Activated effector memory CD4-positive, alpha-beta T cell treated with anti-CD3 and anti-CD28 coated beads, Interleukin-2, amount 50 U/mL, for 16 hours (primary cell): ENCODE data around the gene RAX.
A peak's percentile ranks its signal among the peaks of the same experiment; 100 is the strongest.

Experiments
- DNase-seq: peaks from one replicate; pipeline ENCODE4 v3.0.0-alpha.2; 2020

The RAX gene

GRCh38 chr18:59272891-59273758 lies at the start of gene RAX:
TSS of gene RAX (minus strand) at chr18:59273454. CDS start at chr18:59273206, 248 bp downstream.
- DNase-seq: no peak

DNA sequence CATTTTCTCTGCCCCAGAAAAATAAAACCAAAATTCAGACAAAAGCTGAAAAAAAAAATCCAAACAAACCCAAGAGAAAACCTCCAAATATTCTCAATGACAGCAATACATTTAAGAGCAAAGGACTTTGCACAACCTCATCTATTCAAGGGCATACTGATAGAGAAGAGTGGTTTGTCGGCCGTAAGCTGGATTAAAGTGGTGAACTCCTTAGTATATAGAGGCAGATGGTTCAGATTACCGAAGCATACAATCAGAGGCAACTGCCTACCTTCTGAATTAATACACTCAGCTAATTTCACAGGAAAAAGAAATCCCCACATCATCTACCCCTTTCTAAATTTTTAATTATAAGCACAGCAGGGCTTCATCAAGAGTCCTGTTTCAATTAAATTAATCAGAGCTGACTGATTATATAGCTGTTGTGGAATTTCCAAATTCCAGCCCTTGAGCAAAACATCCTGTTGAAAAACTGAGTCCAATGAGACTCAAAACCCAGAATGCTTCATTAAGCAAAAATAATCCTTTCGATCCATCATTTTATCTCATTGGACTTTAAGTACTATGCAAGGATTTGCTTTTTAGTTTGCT lies 45.3 kb upstream of the RAX start, which contains the start of gene CPLX4:
TSS of gene CPLX4 (minus strand) at position 190 of the 591 bp plus-strand sequence. CDS start at position 3, 187 bp downstream.
- no peak for DNase-seq

DNA sequence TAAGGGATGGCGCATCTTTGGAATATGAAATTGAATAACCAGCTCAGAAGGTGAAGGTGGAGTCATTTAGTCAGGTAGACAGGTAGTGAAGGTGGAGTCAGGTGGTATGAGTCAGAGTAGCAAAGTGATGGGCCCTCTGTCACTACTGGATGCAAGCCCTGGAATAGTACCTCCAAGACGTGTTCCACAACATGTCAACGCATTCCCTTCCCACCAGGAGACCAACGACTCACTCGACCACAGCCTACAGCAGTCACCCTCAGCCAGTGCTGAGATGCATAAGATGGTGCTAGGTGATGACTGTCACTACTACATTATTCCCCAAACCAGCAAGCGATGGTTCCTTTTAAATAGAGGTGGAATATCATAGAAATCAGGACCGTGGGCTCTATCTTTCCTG lies 38.4 kb upstream of the RAX start:
- DNase-seq: no peak

GRCh38 chr18:59308938-59309260 lies 35.6 kb upstream of the RAX start:
- no peak for DNase-seq

- DNase-seq: peak; percentile 89
These were observed 35.1 kb upstream of the RAX start for GRCh38 chr18:59308248-59308937.

- no peak for DNase-seq
These were observed 33.4 kb upstream of the RAX start for GRCh38 chr18:59306640-59307039.

DNA sequence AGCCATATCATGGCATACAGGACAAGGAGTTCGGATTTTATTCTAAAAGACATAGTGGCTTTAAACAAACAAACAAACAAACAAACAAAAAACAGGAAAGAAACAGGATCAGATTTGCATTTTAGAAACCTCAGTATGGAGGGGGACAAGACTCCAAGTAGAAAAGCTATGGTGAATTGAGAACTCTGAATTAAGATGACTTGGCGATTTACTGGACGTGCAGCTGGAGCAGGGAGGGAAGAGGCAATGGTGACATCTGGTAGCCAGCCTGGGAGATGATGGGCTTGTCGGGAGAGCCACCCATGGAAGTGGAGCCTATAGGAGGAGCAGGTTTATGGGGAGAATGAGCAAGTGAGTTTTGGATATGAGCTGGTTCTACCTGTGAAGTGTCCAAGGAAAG lies 32.0 kb upstream of the RAX start:
- no peak for DNase-seq

GRCh38 chr18:59303656-59304195 lies 30.5 kb upstream of the RAX start:
- DNase-seq: no peak

- DNase-seq: no peak
These were observed 29.8 kb upstream of the RAX start for GRCh38 chr18:59303006-59303405.

GRCh38 chr18:59301929-59302328 lies 28.7 kb upstream of the RAX start:
- DNase-seq: no peak

DNA sequence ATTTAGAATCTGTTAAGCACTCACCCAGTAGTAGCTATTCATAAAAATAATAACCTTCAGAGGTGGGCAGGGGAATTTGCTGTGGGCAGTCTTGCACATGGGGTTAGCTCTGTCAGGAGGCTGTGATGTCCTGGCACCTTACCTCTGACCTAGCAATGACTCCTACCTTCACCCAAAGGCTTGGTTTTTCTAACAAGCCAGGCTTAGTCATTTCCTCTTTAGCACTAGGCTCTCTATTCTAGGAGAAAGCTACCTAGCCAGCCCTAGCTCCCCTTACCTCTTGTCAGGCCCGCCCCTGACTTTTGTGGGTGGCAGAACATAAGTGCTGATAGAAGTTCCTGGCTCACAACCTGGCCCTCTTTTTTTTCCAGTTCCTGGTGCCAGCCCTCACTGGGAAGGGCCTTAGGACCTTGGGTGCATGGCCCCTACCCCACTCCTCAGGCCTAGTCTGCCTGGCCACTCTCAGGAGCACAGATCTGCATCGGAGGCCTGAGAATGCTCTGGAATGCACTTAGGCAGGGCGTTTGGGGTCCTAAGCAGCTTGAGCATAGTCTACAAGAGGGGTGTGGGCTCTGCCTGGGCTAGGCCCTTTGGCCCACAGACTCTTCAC lies 27.5 kb upstream of the RAX start:
- no peak for DNase-seq

DNA sequence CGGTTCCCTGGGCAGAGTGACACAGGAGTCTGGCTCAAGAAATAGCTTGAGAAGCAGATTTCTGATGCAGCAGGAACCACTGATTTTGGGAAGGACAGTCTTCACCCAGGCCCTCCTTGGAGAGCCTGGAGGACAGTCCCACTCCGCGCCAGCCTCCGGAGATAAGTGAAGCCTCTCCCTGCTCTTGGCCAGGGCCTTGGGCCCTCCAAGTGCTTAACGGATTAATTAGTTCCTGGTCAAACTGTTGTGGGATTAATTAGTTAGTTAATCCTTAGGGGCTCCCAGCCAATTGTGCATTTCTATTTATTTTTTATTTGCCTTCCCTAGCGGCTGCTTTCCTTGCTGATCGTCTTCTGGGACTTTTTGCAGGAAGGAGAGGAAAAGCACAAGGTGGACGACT lies 25.6 kb upstream of the RAX start:
- no peak for DNase-seq

GRCh38 chr18:59293317-59293716 lies 20.1 kb upstream of the RAX start:
- DNase-seq: no peak

DNA sequence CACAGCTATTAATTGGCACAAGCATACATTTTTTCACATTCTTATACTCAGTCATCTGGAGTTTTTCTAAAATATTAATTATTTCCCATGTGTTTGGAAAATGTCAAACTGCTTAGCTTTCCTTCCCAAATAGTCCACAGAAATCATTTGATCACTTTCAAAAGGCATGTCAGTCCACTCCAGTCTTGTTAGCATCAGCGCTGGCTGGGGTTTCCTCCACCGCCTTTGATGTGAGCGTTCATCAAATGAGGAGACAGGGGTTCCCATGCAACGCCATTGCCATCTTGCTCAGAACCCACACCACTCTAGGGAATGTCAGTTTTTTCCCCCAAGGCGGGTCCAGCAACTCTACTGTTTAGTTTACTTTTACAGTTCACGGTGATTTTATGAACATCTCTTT lies 13.1 kb upstream of the RAX start:
- DNase-seq: no peak

DNA sequence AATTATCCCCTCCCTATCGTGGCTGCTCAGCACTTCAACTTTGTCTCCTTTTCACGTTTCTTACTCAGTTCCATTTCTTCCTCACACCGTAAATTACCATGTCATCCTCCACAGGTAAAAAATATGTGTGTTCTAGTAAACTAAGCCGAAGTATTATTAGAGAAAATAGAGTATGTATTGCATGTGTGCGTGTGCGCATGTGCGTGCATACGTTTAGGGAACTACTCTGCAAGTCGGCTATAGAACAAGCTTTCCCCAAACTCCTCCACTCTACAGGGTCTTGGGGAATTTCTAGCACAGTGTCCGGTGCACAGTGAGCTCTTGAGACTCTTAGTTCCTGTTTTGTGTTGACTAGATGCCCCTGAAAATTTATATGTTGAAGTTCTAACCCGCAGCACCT lies 9.1 kb upstream of the RAX start:
- DNase-seq: no peak

- no peak for DNase-seq
These were observed 6.5 kb upstream of the RAX start for GRCh38 chr18:59279722-59280121.

DNA sequence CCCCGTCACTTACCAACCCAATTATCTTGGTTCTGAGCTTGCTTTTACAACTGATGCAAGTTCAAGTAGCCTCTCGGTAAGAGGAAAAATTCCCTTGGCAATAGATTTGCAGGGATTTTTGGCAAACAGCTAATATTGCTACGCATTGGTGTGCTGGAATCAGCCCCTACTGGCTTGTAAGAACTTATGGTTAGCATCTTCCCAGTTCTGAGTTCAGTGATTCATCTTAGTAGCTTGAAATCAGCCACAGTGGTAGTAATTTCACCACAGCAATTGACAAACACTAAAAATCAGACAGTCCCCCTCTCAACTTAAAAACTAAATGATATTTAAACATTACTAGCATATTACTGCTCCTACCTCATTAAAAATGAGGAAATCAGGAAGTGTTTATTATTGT lies 5.9 kb upstream of the RAX start:
- no peak for DNase-seq

DNA sequence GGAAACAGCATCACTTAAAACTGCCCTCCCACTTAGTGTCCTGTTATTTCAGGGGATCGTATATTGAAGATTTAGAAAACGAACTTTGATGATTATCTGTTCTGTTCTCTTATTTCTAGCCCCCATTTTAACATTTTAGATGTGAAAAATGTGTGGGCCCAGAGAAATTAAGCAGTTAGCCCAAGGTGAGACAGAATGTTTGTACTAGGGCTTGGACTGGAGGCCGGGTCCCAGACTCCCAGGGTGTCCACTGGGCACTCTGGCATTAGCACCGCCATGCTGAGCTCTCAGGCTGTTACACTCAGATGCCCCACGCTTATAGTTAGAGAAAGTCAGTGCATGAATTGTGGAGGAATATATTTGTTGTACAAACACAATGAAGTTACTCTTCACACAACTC lies 5.5 kb upstream of the RAX start:
- no peak for DNase-seq

- no peak for DNase-seq
These were observed 2.8 kb upstream of the RAX start for GRCh38 chr18:59276047-59276446.

GRCh38 chr18:59275406-59275949 lies 2.2 kb upstream of the RAX start:
- DNase-seq: no peak

- DNase-seq: no peak
These were observed 1.3 kb upstream of the RAX start for GRCh38 chr18:59274533-59274928.

- no peak for DNase-seq
These were observed 692 bp upstream of the RAX start for GRCh38 chr18:59273759-59274532.
